ENCODE measurements around the gene SLC35F1.
A peak's percentile ranks its signal among the peaks of the same experiment; 100 is the strongest.

The SLC35F1 gene

DNA sequence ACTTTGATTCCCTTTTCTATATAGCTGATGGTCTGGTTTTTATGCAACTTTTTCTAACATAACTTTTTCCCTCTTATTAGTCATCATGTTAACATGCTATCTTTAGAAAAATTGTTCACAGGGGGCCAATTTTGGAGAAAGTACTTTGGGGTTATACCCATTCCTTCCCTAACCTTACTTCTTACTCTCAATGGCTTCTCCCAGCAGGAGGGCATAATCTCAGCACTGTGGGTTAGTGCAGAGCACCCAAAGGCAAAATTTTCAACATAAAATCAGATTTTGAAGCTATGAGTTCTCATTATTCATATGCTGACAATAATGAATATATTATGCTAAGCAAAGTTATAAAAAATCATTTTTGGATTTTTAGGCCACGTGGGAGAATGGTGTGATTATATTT lies 299.2 kb downstream of the SLC35F1 start:
- no peak for DNase-seq

DNA sequence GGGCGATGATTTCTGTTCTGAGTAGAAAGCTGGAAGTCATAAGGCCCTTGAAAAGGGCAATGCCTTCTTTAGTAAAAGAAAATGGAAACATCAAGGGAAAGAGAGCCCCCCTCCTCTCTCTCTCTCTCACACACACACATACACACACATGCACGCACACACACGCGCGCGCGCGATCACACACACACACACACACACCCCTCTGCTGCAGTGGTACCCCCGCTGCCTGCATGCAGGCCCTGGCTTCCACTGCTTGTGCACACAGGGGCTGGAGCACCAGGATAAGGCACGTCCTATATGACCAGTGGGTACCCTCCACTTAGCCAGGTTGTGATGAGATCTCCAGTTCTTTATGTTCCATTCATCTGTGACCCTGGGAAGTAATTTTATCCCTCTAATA lies 300.9 kb downstream of the SLC35F1 start:
- DNase-seq = no peak

GRCh38 chr6:118212451-118213173 lies 305.5 kb downstream of the SLC35F1 start:
- no peak for DNase-seq

DNA sequence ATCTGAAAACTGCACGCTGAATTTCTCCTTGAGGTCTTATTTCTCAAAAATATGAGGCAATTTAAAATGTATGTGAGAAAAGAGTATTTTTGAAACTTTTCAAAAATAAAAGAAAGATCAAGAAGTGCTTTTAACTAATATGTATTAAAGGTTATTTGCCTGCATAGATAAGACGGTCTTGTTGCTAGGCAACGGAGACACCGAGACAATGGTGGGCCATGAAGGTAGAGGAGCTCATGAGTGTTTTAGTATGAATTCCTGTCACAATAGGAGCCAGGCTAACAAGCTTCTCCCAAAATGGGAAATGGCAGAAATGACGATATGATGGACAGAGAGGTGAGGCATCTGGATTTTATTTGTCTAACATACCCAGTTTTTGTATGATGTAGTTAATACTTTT lies 308.2 kb downstream of the SLC35F1 start:
- no peak for DNase-seq

GRCh38 chr6:118216751-118217150 lies 309.7 kb downstream of the SLC35F1 start:
- no peak for DNase-seq

DNA sequence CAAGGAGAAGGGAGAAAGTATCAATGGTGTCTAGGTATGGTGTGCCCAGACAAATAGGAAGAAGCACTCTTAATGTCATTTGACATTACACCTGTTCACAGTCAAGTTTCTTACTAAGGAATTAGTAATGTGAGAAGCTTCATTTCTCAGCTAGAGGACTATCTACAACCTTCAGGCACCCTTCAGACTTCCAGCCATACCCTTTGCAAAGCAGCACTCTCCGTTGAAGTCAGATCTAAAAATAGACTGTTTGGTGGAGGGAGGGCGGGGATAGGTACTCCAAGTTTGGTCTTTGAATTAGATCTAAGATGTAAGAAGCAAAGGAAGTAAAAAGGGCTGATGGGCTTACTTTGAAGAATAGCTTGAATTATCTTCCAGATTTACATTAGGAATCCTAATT lies 311.1 kb downstream of the SLC35F1 start:
- DNase-seq = no peak

- no peak for DNase-seq
Measured at GRCh38 chr6:118220429-118221128, 313.5 kb downstream of the SLC35F1 start.

- no peak for DNase-seq
Measured at GRCh38 chr6:118223316-118223715, 316.3 kb downstream of the SLC35F1 start.

- no peak for DNase-seq
Measured at GRCh38 chr6:118228886-118229285, 321.8 kb downstream of the SLC35F1 start.

- no peak for DNase-seq
Measured at GRCh38 chr6:118240878-118241528, 333.9 kb downstream of the SLC35F1 start.

DNA sequence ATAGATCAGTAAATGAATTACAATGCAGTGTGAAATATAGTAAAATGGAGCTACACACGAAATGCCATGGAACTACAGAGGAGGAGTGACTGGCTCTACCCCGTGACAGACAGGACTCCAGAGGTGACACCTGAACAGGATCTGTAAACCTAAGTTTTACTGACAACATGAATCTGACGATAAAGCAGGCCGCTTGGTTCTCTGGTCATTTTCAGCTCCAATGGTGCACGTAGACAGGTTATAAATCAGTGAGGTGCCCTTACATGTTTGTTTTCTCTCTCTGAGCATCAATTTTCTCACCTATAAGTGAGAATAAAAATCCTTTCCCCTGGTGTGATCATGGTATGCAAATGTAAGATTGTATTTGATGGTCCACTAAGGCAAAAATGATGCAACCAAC lies 339.3 kb downstream of the SLC35F1 start:
- no peak for DNase-seq

DNA sequence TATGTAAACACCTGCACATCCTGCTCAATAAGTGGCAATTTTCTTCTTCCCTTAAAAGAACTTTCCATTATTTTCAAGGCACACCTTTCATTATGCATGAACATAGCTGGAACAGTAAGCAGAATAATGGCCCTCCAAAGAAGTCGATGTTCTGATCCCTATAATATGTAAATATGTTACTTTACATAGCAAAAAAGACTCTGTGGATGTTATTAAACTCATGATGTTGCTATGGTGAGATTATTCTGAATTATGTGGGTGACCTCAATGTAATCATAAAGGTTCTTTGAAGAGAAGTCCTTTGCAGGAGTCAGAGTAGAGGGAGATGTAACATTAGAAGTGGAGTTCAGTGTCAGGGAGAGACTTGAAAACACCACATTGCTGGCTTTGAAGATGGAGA lies 341.1 kb downstream of the SLC35F1 start:
- DNase-seq = no peak

DNA sequence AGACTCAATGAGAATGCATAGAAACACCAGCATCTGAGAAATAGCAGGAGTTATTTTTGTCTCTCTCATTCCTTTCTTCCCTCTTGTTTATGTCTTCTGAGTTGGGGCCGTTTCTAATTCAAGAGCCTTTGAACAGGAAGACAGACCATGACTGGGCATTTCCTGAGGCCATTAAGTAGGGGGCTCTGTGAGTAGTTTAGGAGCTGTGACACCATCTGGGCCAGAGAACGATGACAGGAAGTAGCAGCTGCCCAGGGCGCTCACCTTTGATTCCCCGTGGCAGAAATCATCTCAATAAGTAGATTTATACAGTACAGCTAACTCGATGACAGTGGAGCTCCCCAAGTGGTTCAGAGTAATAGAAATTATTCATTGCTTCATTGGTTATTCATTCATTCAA lies 342.6 kb downstream of the SLC35F1 start:
- no peak for DNase-seq

GRCh38 chr6:118252474-118252873 lies 345.4 kb downstream of the SLC35F1 start:
- no peak for DNase-seq

DNA sequence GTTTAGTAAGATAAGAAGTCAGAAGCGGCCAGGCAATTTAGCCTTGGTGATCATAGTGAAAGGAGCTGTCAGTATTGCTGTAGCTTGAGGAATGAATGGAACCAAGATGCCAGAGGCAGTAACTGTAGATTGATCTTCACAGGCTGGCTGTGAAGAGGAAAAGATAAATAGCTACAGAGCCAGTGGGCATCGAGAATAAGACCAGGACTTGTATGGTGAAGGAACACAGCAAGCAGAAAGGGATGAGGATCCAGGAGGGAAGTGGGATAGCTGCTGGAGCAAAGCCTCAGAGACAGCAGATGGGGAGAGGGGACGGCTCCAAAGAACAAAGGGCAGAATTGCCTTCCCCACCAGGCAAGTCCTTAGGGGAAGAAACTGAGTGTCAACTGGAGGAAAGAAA lies 346.7 kb downstream of the SLC35F1 start:
- DNase-seq = no peak

- no peak for DNase-seq
Measured at GRCh38 chr6:118260833-118261232, 353.8 kb downstream of the SLC35F1 start.

DNA sequence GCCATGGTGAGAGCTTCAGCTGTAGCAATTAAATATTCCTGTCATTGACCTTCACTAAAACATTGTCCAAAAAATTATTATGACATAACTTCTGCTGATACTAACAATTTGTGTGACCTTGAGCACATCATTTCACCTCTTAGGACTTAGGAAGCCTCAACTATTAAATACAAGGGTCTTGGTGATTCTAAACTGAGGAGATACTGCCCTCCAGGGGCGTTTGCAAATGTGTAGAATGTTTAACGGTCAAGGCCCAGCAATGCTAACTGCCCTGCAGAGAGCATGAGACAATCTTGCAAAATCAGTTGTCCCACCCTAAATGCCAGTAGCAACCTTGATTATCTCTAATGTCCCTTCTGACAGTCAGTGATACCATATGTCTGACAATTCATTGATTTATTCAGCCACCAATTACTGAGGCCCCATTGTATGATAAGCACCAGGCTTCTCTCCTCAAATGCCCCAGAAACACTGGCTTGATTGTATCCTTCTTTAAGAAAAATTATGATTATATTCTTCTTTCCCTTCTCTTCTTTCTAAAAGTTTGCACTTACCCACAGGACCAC lies 356.9 kb downstream of the SLC35F1 start:
- DNase-seq = no peak

DNA sequence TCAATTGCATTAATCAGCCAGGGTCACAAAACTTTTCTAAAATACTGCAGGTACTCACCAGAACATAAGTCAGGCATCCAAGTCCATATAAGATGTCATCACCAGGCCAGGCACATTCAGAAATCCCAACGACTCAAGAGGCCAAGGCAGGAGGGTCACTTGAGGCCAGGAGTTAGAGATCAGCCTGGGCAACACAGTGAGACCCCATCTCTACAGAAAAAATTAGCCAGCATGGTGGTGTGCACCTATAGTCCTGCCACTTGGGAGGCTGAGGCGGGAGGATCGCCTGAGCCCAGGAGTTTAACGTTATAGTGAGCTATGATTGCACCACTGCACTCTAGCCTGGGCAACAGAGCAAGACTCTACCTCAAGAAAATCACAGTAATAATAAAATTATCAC lies 362.6 kb downstream of the SLC35F1 start:
- DNase-seq = no peak

- DNase-seq = no peak
Measured at GRCh38 chr6:118277631-118278030, 370.6 kb downstream of the SLC35F1 start.

GRCh38 chr6:118280210-118280609 lies 373.1 kb downstream of the SLC35F1 start:
- DNase-seq = no peak

DNA sequence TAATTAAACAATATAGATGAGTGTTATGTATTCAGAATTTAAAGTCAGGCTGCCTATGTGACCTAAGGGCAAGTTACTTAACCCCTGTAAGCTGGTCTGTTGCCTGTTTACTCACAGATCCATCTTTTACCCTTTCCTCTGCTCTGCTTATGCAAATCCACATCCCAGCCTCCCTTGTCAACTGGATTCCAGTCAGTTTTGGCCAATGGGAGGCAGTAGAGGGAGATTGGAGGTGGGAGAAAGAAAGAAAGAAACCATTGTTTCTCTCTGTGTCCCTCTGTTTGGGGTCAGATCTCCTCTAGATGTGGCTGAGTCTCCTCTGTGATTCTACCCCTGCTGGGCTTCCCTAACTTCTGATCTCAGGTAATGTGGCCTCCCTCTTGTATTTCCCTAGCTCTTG lies 374.2 kb downstream of the SLC35F1 start:
- no peak for DNase-seq

DNA sequence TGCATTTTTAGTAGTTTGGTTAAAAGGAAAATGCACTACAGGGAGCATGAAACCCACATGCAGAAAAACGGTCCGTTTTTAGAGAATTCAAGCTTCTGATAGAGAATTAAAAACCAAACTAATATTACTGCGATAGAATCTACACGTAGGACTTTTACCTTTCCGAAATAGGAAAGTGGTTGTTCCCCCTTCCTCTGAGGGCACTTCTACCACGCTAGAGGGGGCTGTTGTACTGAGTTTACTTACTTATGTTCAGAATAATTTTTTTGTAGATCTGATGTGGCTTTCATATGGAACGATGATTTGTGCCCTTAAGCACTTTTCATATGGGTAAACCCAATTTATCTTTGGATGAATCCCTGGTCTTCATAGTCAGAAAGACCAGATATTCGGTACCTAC lies 376.7 kb downstream of the SLC35F1 start:
- peak; percentile 27 for DNase-seq

GRCh38 chr6:118284736-118285360 lies 377.8 kb downstream of the SLC35F1 start:
- peak; percentile 14 for DNase-seq
